ENCODE measurements around the gene PRCP.

PRCP gene

DNA sequence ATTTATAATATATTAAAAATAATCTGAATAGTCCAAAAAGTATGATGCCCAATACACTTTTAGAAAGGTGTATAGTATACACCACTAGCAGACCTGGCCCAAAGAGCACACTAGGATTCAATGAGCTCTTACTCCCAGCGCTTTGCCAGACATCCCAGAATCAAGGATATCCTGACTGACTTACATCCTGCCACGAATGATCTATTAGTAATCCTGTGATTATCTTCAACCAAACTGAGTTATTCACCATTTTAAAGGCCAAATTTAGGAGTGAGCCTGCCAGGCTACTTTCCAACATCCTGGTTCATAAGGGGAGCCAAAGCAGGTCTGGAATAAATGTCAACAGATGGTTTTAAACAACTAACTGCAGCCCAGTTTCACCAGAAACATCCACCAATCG is 105.7 kb downstream of the PRCP start:
- no peak overlapping the region for H2BK5ac ChIP-seq (ENCODE audit: low read length)
- WGBS (ENCODE audit: extremely low coverage, insufficient coverage, low lambda C conversion rate): no CpG with 5 or more reads among the region's 3 CpGs
- H3K23ac ChIP-seq (ENCODE audit: low read length): no peak overlapping the region
- no peak overlapping the region for H3K4me3 ChIP-seq (ENCODE audit: low read length)
- H2AK5ac ChIP-seq (ENCODE audit: low read length): no peak overlapping the region
- no peaks in the 10 kb centered on the region for H3K79me2 ChIP-seq (ENCODE audit: control insufficient read depth, insufficient read depth, low read length)
- no peak overlapping the region for H2BK15ac ChIP-seq (replicated peaks; ENCODE audit: low read depth)
- no peak overlapping the region for H4K5ac ChIP-seq (ENCODE audit: low read length)
- H3K4ac ChIP-seq (ENCODE audit: low read depth, low read length): no peak overlapping the region
- H3K9ac ChIP-seq (ENCODE audit: low read length): no peak overlapping the region
- H3K27me3 ChIP-seq (ENCODE audit: insufficient read depth, low read length, poor library complexity): no peaks in the 10 kb centered on the region
- no peak overlapping the region for H2BK120ac ChIP-seq (ENCODE audit: low read depth, low read length)
- H3K79me1 ChIP-seq (ENCODE audit: low read length): no peaks in the 10 kb centered on the region
- no peak overlapping the region for H3K27ac ChIP-seq (ENCODE audit: low read depth, low read length)
- no peak overlapping the region for H3K4me2 ChIP-seq (ENCODE audit: low read length)
- no peaks in the 10 kb centered on the region for H3K36me3 ChIP-seq (ENCODE audit: control insufficient read depth, insufficient read depth, low read length)
- no peak overlapping the region for H3K18ac ChIP-seq (ENCODE audit: low read length)
- no peak for DNase-seq
- peaks cover 9% of the 10 kb centered on the region for H3K4me1 ChIP-seq (ENCODE audit: control insufficient read depth, low read depth, low read length)
- H3K56ac ChIP-seq (ENCODE audit: low read length): no peak overlapping the region
- H4K8ac ChIP-seq (ENCODE audit: low read depth, low read length): no peak overlapping the region

- no peak for DNase-seq
- Histone ChIP-seq H3K18ac (ENCODE audit: low read length) (no peak overlapping the region), H3K79me1 (ENCODE audit: low read length) (no peaks in the 10 kb centered on the region), H3K4me1 (ENCODE audit: control insufficient read depth, low read depth, low read length) (peaks cover 9% of the 10 kb centered on the region), H3K56ac (ENCODE audit: low read length) (no peak overlapping the region), H3K23ac (ENCODE audit: low read length) (no peak overlapping the region), H2BK5ac (ENCODE audit: low read length) (no peak overlapping the region), H2AK5ac (ENCODE audit: low read length) (no peak overlapping the region), H3K4ac (ENCODE audit: low read depth, low read length) (no peak overlapping the region), H3K79me2 (ENCODE audit: control insufficient read depth, insufficient read depth, low read length) (no peaks in the 10 kb centered on the region), H4K8ac (ENCODE audit: low read depth, low read length) (no peak overlapping the region), H4K5ac (ENCODE audit: low read length) (no peak overlapping the region), H2BK120ac (ENCODE audit: low read depth, low read length) (no peak overlapping the region), H3K4me3 (ENCODE audit: low read length) (no peak overlapping the region), H3K27ac (ENCODE audit: low read depth, low read length) (no peak overlapping the region), H3K9ac (ENCODE audit: low read length) (no peak overlapping the region), H2BK15ac (replicated peaks; ENCODE audit: low read depth) (no peak overlapping the region), H3K4me2 (ENCODE audit: low read length) (no peak overlapping the region), H3K27me3 (ENCODE audit: insufficient read depth, low read length, poor library complexity) (no peaks in the 10 kb centered on the region), H3K36me3 (ENCODE audit: control insufficient read depth, insufficient read depth, low read length) (no peaks in the 10 kb centered on the region)
- no CpG with 5 or more reads among the region's 6 CpGs for WGBS (ENCODE audit: extremely low coverage, insufficient coverage, low lambda C conversion rate)
Observed at GRCh38 chr11:82792822-82793569, 107.2 kb downstream of the PRCP start.

DNA sequence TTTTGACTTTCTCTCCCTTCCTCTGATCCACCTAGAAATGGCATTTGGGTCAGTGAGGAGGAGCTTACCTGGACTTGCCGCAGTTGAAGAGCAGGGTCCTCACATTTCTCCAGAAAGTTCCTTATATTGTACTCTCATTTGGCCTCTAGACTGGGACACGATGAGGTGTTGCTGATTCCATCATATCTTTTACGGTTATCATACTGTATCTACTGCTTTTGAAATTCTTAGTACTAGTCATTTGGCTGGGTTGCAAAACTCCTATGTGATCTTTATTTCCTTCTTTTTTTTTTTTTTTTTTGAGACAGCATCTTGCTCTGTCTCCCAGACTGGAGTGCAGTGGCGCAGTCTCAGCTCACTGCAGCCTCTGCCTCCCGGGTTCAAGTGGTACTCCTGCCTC is 107.9 kb downstream of the PRCP start:
- Histone ChIP-seq H3K79me1 (ENCODE audit: low read length) (no peaks in the 10 kb centered on the region), H2BK120ac (ENCODE audit: low read depth, low read length) (no peak overlapping the region), H3K56ac (ENCODE audit: low read length) (no peak overlapping the region), H4K5ac (ENCODE audit: low read length) (no peak overlapping the region), H4K8ac (ENCODE audit: low read depth, low read length) (no peak overlapping the region), H3K4ac (ENCODE audit: low read depth, low read length) (no peak overlapping the region), H3K36me3 (ENCODE audit: control insufficient read depth, insufficient read depth, low read length) (no peaks in the 10 kb centered on the region), H3K79me2 (ENCODE audit: control insufficient read depth, insufficient read depth, low read length) (no peaks in the 10 kb centered on the region), H3K27ac (ENCODE audit: low read depth, low read length) (no peak overlapping the region), H3K4me1 (ENCODE audit: control insufficient read depth, low read depth, low read length) (peaks cover 9% of the 10 kb centered on the region), H3K18ac (ENCODE audit: low read length) (no peak overlapping the region), H2BK15ac (replicated peaks; ENCODE audit: low read depth) (no peak overlapping the region), H2AK5ac (ENCODE audit: low read length) (no peak overlapping the region), H2BK5ac (ENCODE audit: low read length) (no peak overlapping the region), H3K4me2 (ENCODE audit: low read length) (no peak overlapping the region), H3K27me3 (ENCODE audit: insufficient read depth, low read length, poor library complexity) (no peaks in the 10 kb centered on the region), H3K23ac (ENCODE audit: low read length) (no peak overlapping the region), H3K9ac (ENCODE audit: low read length) (no peak overlapping the region), H3K4me3 (ENCODE audit: low read length) (no peak overlapping the region)
- WGBS (ENCODE audit: extremely low coverage, insufficient coverage, low lambda C conversion rate): no CpG with 5 or more reads among the region's 5 CpGs
- DNase-seq: no peak

GRCh38 chr11:82791779-82792178 is 108.5 kb downstream of the PRCP start:
- no peak overlapping the region for H3K56ac ChIP-seq (ENCODE audit: low read length)
- peaks cover 9% of the 10 kb centered on the region for H3K4me1 ChIP-seq (ENCODE audit: control insufficient read depth, low read depth, low read length)
- H4K8ac ChIP-seq (ENCODE audit: low read depth, low read length): no peak overlapping the region
- H4K5ac ChIP-seq (ENCODE audit: low read length): no peak overlapping the region
- no peak overlapping the region for H3K4ac ChIP-seq (ENCODE audit: low read depth, low read length)
- H2BK15ac ChIP-seq (replicated peaks; ENCODE audit: low read depth): no peak overlapping the region
- H3K27me3 ChIP-seq (ENCODE audit: insufficient read depth, low read length, poor library complexity): no peaks in the 10 kb centered on the region
- no peak overlapping the region for H3K18ac ChIP-seq (ENCODE audit: low read length)
- no peak overlapping the region for H2BK120ac ChIP-seq (ENCODE audit: low read depth, low read length)
- H3K4me2 ChIP-seq (ENCODE audit: low read length): no peak overlapping the region
- H2AK5ac ChIP-seq (ENCODE audit: low read length): no peak overlapping the region
- H3K36me3 ChIP-seq (ENCODE audit: control insufficient read depth, insufficient read depth, low read length): no peaks in the 10 kb centered on the region
- H3K27ac ChIP-seq (ENCODE audit: low read depth, low read length): no peak overlapping the region
- H3K9ac ChIP-seq (ENCODE audit: low read length): no peak overlapping the region
- H3K79me1 ChIP-seq (ENCODE audit: low read length): no peaks in the 10 kb centered on the region
- DNase-seq: peak; percentile 54
- no peak overlapping the region for H3K23ac ChIP-seq (ENCODE audit: low read length)
- no CpG with 5 or more reads among the region's 4 CpGs for WGBS (ENCODE audit: extremely low coverage, insufficient coverage, low lambda C conversion rate)
- H3K79me2 ChIP-seq (ENCODE audit: control insufficient read depth, insufficient read depth, low read length): no peaks in the 10 kb centered on the region
- H2BK5ac ChIP-seq (ENCODE audit: low read length): no peak overlapping the region
- H3K4me3 ChIP-seq (ENCODE audit: low read length): no peak overlapping the region

GRCh38 chr11:82790723-82791484 is 109.3 kb downstream of the PRCP start:
- no peak overlapping the region for H3K18ac ChIP-seq (ENCODE audit: low read length)
- no peaks in the 10 kb centered on the region for H3K27me3 ChIP-seq (ENCODE audit: insufficient read depth, low read length, poor library complexity)
- H3K36me3 ChIP-seq (ENCODE audit: control insufficient read depth, insufficient read depth, low read length): no peaks in the 10 kb centered on the region
- H3K9ac ChIP-seq (ENCODE audit: low read length): no peak overlapping the region
- H3K79me1 ChIP-seq (ENCODE audit: low read length): no peaks in the 10 kb centered on the region
- H2BK120ac ChIP-seq (ENCODE audit: low read depth, low read length): peak overlapping the region; percentile 8
- no peak overlapping the region for H3K4me3 ChIP-seq (ENCODE audit: low read length)
- peak overlapping the region; percentile 57 for H3K56ac ChIP-seq (ENCODE audit: low read length)
- peak overlapping the region; percentile 6 for H3K27ac ChIP-seq (ENCODE audit: low read depth, low read length)
- H4K8ac ChIP-seq (ENCODE audit: low read depth, low read length): no peak overlapping the region
- H2BK5ac ChIP-seq (ENCODE audit: low read length): peak overlapping the region; percentile 20
- H3K23ac ChIP-seq (ENCODE audit: low read length): no peak overlapping the region
- peaks cover 9% of the 10 kb centered on the region for H3K4me1 ChIP-seq (ENCODE audit: control insufficient read depth, low read depth, low read length)
- H3K4me2 ChIP-seq (ENCODE audit: low read length): no peak overlapping the region
- peak; percentile 52 for DNase-seq
- H3K4ac ChIP-seq (ENCODE audit: low read depth, low read length): no peak overlapping the region
- no peaks in the 10 kb centered on the region for H3K79me2 ChIP-seq (ENCODE audit: control insufficient read depth, insufficient read depth, low read length)
- no CpG with 5 or more reads among the region's 5 CpGs for WGBS (ENCODE audit: extremely low coverage, insufficient coverage, low lambda C conversion rate)
- H2AK5ac ChIP-seq (ENCODE audit: low read length): peak overlapping the region; percentile 58
- no peak overlapping the region for H2BK15ac ChIP-seq (replicated peaks; ENCODE audit: low read depth)
- H4K5ac ChIP-seq (ENCODE audit: low read length): no peak overlapping the region
